C4-2B (cell line): Measurements from ENCODE around the gene MTMR11.

ENCODE experiments used
- H3K27ac ChIP-seq: fragments of 450-650 bp; 2 replicates; pipeline ENCODE4 v1.5.1; 2017
- CTCF ChIP-seq: fragments of 450-650 bp; conservative IDR thresholded peaks from 2 replicates; pipeline ENCODE4 v1.5.1; 2017; ENCODE audit warnings: mild to moderate bottlenecking
- ZFX ChIP-seq: fragments of 450-650 bp; IDR thresholded peaks from 2 replicates; pipeline ENCODE4 v1.6.1; 2017

Gene MTMR11

GRCh38 chr1:149945206-149945605, 8.5 kb upstream of the MTMR11 start:
- no peak for TF ChIP-seq CTCF
- TF ChIP-seq ZFX: no peak

GRCh38 chr1:149942885-149943284, 6.2 kb upstream of the MTMR11 start:
- TF ChIP-seq CTCF: no peak
- TF ChIP-seq ZFX: no peak
- H3K27ac ChIP-seq: no peak overlapping the region

More at GRCh38 chr1:149945206-149945605, 8.5 kb upstream of the MTMR11 start:
- H3K27ac ChIP-seq: no peak overlapping the region

GRCh38 chr1:149942207-149942606, 5.5 kb upstream of the MTMR11 start:
- no peak for TF ChIP-seq ZFX
- TF ChIP-seq CTCF: no peak
- H3K27ac ChIP-seq: no peak overlapping the region

- no peak overlapping the region for H3K27ac ChIP-seq
- TF ChIP-seq ZFX (no peak), CTCF (no peak)
Measured at GRCh38 chr1:149940427-149940826, 3.7 kb upstream of the MTMR11 start.

GRCh38 chr1:149938668-149939003, 2.0 kb upstream of the MTMR11 start:
- peak overlapping the region; percentile 45 for H3K27ac ChIP-seq

GRCh38 chr1:149937759-149938158, 1.1 kb upstream of the MTMR11 start:
- TF ChIP-seq ZFX (no peak), CTCF (no peak)
- no peak overlapping the region for H3K27ac ChIP-seq

GRCh38 chr1:149936992-149937705, 470 bp upstream of the MTMR11 start:
- H3K27ac ChIP-seq: no peak overlapping the region
- TF ChIP-seq CTCF: no peak

- H3K27ac ChIP-seq: no peak overlapping the region
- TF ChIP-seq ZFX: no peak
- TF ChIP-seq CTCF: no peak
Measured at GRCh38 chr1:149934356-149934755, 2.3 kb downstream of the MTMR11 start.
